ENCODE measurements around the gene KCNA2. TPM values are rescaled to one million over a fixed set of nuclear protein-coding genes. Genes with fewer than 3 reads are reported as not detected.

KCNA2 gene
- total RNA-seq, 4 donors from 2014 or later = 0.31 to 2.9 (median 1.0) TPM

- DNase-seq (peak in 1 of 2 donors; percentile 35), ATAC-seq (peak in 1 of 2 donors; percentile 64)
- in situ Hi-C loops (cut with MboI; ENCODE audit: low sequenced_read_pairs in 4 of 4) = loop anchor here in 1 of 4 donors (10.0 kb wide), 1 partner anchor 61 kb away; no protein-coding TSS in a partner anchor
- no peak overlapping the region for H3K27ac ChIP-seq
- H3K4me3 ChIP-seq = no peak overlapping the region
- H3K9me3 ChIP-seq = no peaks in the 10 kb centered on the region
- TF ChIP-seq POLR2A (IDR thresholded peaks at IDR 0.05) (no peak), CTCF (IDR thresholded peaks at IDR 0.05 in 4 of 5, conservative IDR thresholded peaks at IDR 0.05 in 1 of 5) (peak; percentile 27 to 65 (median 53))
- intact Hi-C loops (cut with DNase I; ENCODE audit: low total_unique reads) = loop anchor here (1.0 to 5.0 kb wide), 3 partner anchors 60 to 167 kb away; no protein-coding TSS in a partner anchor
- no peaks in the 10 kb centered on the region for H3K36me3 ChIP-seq
- no peaks in the 10 kb centered on the region for H3K4me1 ChIP-seq
- peaks cover 6 to 32% (median 16%) of the 10 kb centered on the region in 3 donors for H3K27me3 ChIP-seq
Observed at GRCh38 chr1:110615548-110616130, 9.5 kb upstream of the KCNA2 start.

- no peak for ATAC-seq
- H3K27me3 ChIP-seq = peaks cover 13 to 30% (median 23%) of the 10 kb centered on the region in 3 donors
- no peaks in the 10 kb centered on the region for H3K9me3 ChIP-seq
- no peak overlapping the region for H3K27ac ChIP-seq
- intact Hi-C loops (cut with DNase I; ENCODE audit: low total_unique reads) = no loop called here
- in situ Hi-C loops (cut with MboI; ENCODE audit: low sequenced_read_pairs in 4 of 4) = loop anchor here in 2 of 4 donors (5.0 to 10.0 kb wide), 2 partner anchors 55 to 57 kb away; no protein-coding TSS in a partner anchor
- no peaks in the 10 kb centered on the region for H3K36me3 ChIP-seq
- TF ChIP-seq CTCF (IDR thresholded peaks at IDR 0.05 in 4 of 5, conservative IDR thresholded peaks at IDR 0.05 in 1 of 5) = no peak
- no peak for TF ChIP-seq POLR2A (IDR thresholded peaks at IDR 0.05)
- no peak for DNase-seq
- no peaks in the 10 kb centered on the region for H3K4me1 ChIP-seq
- no peak overlapping the region for H3K4me3 ChIP-seq
Observed at GRCh38 chr1:110612060-110612745, 6.0 kb upstream of the KCNA2 start.

DNA sequence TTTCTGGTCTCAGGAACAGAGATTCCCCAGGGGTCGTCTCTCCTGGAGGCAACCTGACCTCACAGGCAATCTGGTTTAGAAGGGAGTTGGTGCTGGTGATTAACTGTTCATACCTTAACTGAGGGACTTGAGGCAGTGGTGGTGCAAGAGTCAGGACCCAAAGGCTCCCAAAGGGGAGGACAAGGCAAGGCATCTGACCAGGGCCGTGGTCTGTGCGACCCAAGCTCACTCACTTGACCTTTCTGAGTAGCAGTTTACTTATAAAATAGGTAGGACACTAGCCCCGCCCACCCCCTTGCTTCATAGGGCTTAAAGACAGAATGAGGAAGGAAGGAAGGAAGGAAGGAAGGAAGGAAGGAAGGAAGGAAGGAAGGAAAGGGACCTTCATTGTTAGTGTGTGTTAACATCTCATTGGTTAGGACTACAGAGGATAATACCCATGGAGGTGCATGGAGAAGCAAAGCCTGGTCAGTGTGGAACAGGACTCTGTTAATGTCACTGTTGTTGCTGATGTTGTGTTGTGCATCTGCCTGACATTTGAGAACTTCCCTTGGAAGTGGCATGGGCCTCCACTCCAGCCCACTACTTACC, 4.6 kb upstream of the KCNA2 start:
- ATAC-seq (no peak), DNase-seq (no peak)
- in situ Hi-C loops (cut with MboI; ENCODE audit: low sequenced_read_pairs in 4 of 4) = loop anchor here in 2 of 4 donors (5.0 to 10.0 kb wide), 2 partner anchors 53 to 56 kb away; no protein-coding TSS in a partner anchor

GRCh38 chr1:110610084-110610483, 3.9 kb upstream of the KCNA2 start:
- in situ Hi-C loops (cut with MboI; ENCODE audit: low sequenced_read_pairs in 4 of 4) = loop anchor here in 2 of 4 donors (5.0 to 10.0 kb wide), 2 partner anchors 53 to 55 kb away; no protein-coding TSS in a partner anchor
- no peak for ATAC-seq
- no peaks in the 10 kb centered on the region for H3K36me3 ChIP-seq
- no peak overlapping the region for H3K4me3 ChIP-seq
- intact Hi-C loops (cut with DNase I; ENCODE audit: low total_unique reads) = no loop called here
- no peaks in the 10 kb centered on the region for H3K9me3 ChIP-seq
- H3K27ac ChIP-seq = no peak overlapping the region
- no peak for DNase-seq
- TF ChIP-seq CTCF (IDR thresholded peaks at IDR 0.05 in 4 of 5, conservative IDR thresholded peaks at IDR 0.05 in 1 of 5) (no peak), POLR2A (IDR thresholded peaks at IDR 0.05) (no peak)
- peaks cover 6 to 13% of the 10 kb centered on the region in 2 donors for H3K4me1 ChIP-seq
- peaks cover 13 to 39% (median 32%) of the 10 kb centered on the region in 3 donors for H3K27me3 ChIP-seq

More for the DNA sequence above, 4.6 kb upstream of the KCNA2 start:
- intact Hi-C loops (cut with DNase I; ENCODE audit: low total_unique reads) = no loop called here
- no peak overlapping the region for H3K27ac ChIP-seq
- no peaks in the 10 kb centered on the region for H3K9me3 ChIP-seq
- peaks cover 13 to 35% (median 30%) of the 10 kb centered on the region in 3 donors for H3K27me3 ChIP-seq
- peaks cover 4 to 9% of the 10 kb centered on the region in 2 donors for H3K4me1 ChIP-seq
- TF ChIP-seq CTCF (IDR thresholded peaks at IDR 0.05 in 4 of 5, conservative IDR thresholded peaks at IDR 0.05 in 1 of 5) (no peak), POLR2A (IDR thresholded peaks at IDR 0.05) (no peak)
- H3K4me3 ChIP-seq = no peak overlapping the region
- H3K36me3 ChIP-seq = no peaks in the 10 kb centered on the region

Measured in gastrocnemius medialis (tissue), 4 donors.